VCaP (cell line): ENCODE measurements around the gene OTOP3.

ENCODE experiments used
- H3K27ac ChIP-seq: fragments of 450-650 bp; 2 replicates; pipeline ENCODE4 v1.5.1; 2017
- CTCF ChIP-seq: fragments of 450-650 bp; conservative IDR thresholded peaks from 2 replicates; pipeline ENCODE4 v1.5.1; 2017; ENCODE audit warnings: mild to moderate bottlenecking, moderate library complexity

OTOP3 gene

GRCh38 chr17:74924250-74924948 is 11.3 kb upstream of the OTOP3 start, which contains the start of gene OTOP2:
TSS of gene OTOP2 (plus strand) at chr17:74924273. CDS start at chr17:74924633, 360 bp downstream.
- no peak for TF ChIP-seq CTCF
- H3K27ac ChIP-seq: no peak within 1 kb of the TSS

GRCh38 chr17:74925242-74925641 is 10.5 kb upstream of the OTOP3 start:
- no peak for TF ChIP-seq CTCF
- H3K27ac ChIP-seq: no peak overlapping the region

- no peak overlapping the region for H3K27ac ChIP-seq
- no peak for TF ChIP-seq CTCF
Measured at GRCh38 chr17:74928786-74929185, 6.9 kb upstream of the OTOP3 start.

GRCh38 chr17:74930535-74931036 is 5.1 kb upstream of the OTOP3 start:
- TF ChIP-seq CTCF: no peak

GRCh38 chr17:74935048-74935447 is 650 bp upstream of the OTOP3 start:
- no peak for TF ChIP-seq CTCF
- H3K27ac ChIP-seq: peak overlapping the region; percentile 53; the same call in 1 of the 2 replicates

More at GRCh38 chr17:74930535-74931036, 5.1 kb upstream of the OTOP3 start:
- no peak overlapping the region for H3K27ac ChIP-seq

- no peak for TF ChIP-seq CTCF
- peak overlapping the region; percentile 53; the same call in 1 of the 2 replicates for H3K27ac ChIP-seq
Measured at GRCh38 chr17:74936470-74936799, 737 bp downstream of the OTOP3 start.

- no peak for TF ChIP-seq CTCF
- H3K27ac ChIP-seq: no peak overlapping the region
Measured at GRCh38 chr17:74937064-74938051, 1.7 kb downstream of the OTOP3 start.
